WTC11 (cell line): ENCODE results near the gene AGAP1. TPM values are rescaled to one million over a fixed set of nuclear protein-coding genes. Genes with fewer than 3 reads are reported as not detected.
A peak's percentile ranks its signal among the peaks of the same experiment; 100 is the strongest.

ENCODE experiments used
- ATAC-seq: fragments of 200-7000 bp; cut with Tn5 transposase; 2 replicates; pipeline ENCODE4 v1.10.0; 2021; ENCODE audit warnings: mild to moderate bottlenecking, moderate library complexity
- CTCF ChIA-PET: fragments of 300-600 bp; sonication (Branson Sonifier 250); formaldehyde crosslinking; loops from one replicate; lab custom pipeline; 2021; ENCODE audit warnings: antibody characterized with exemption; lab: Charles Lee
- POLR2A ChIA-PET: fragments of 350-600 bp; sonication (Branson Sonifier 250); formaldehyde crosslinking; loops from one replicate; lab custom pipeline; 2021; ENCODE audit warnings: antibody characterized with exemption; lab: Charles Lee
- DNase-seq: peaks from one replicate; pipeline ENCODE4 v3.0.0; 2021; ENCODE audit warnings: low spot score
- H3K27ac Mint-ChIP-seq: 2 replicates; pipeline ENCODE4 v1.8.0; 2021; ENCODE audit warnings: mixed read lengths
- H3K27me3 Mint-ChIP-seq: 2 replicates; pipeline ENCODE4 v1.8.0; 2021; ENCODE audit warnings: low read depth, mild to moderate bottlenecking, moderate library complexity, mixed read lengths
- H3K36me3 Mint-ChIP-seq: 2 replicates; pipeline ENCODE4 v1.8.0; 2021; ENCODE audit warnings: mixed read lengths
- H3K4me1 Mint-ChIP-seq: 2 replicates; pipeline ENCODE4 v1.8.0; 2022; ENCODE audit warnings: mixed read lengths
- H3K4me3 Mint-ChIP-seq: 2 replicates; pipeline ENCODE4 v1.8.0; 2021; ENCODE audit warnings: mild to moderate bottlenecking, moderate library complexity, mixed read lengths
- H3K9me3 Mint-ChIP-seq: 2 replicates; pipeline ENCODE4 v1.8.0; 2021; ENCODE audit warnings: mixed read lengths
- AFF4 ChIP-seq: sonication (generic); formaldehyde crosslinking; IDR thresholded peaks from 2 replicates; pipeline ENCODE4 v1.8.1; 2023; ENCODE audit warnings: mild to moderate bottlenecking, missing genetic modification reagents, borderline replicate concordance
- ATF2 ChIP-seq: sonication (generic); formaldehyde crosslinking; IDR thresholded peaks from 2 replicates; pipeline ENCODE4 v1.8.1; 2022; ENCODE audit warnings: low read depth, missing genetic modification reagents, borderline replicate concordance
- CREM ChIP-seq: sonication (generic); formaldehyde crosslinking; IDR thresholded peaks from 2 replicates; pipeline ENCODE4 v1.8.1; 2022; ENCODE audit warnings: mild to moderate bottlenecking, missing genetic modification reagents, moderate library complexity
- E2F4 ChIP-seq: sonication (generic); formaldehyde crosslinking; IDR thresholded peaks from 2 replicates; pipeline ENCODE4 v1.8.1; 2022; ENCODE audit warnings: low read depth, mild to moderate bottlenecking, moderate library complexity, missing genetic modification reagents, borderline replicate concordance
- E2F5 ChIP-seq: sonication (generic); formaldehyde crosslinking; IDR thresholded peaks from 2 replicates; pipeline ENCODE4 v1.8.1; 2022; ENCODE audit warnings: mild to moderate bottlenecking, moderate library complexity, missing genetic modification reagents
- ESRRA ChIP-seq: sonication (generic); formaldehyde crosslinking; IDR thresholded peaks from 2 replicates; pipeline ENCODE4 v1.8.1; 2022; ENCODE audit warnings: mild to moderate bottlenecking, missing genetic modification reagents, borderline replicate concordance
- ETV6 ChIP-seq: sonication (generic); formaldehyde crosslinking; IDR thresholded peaks from 2 replicates; pipeline ENCODE4 v1.8.1; 2022; ENCODE audit warnings: mild to moderate bottlenecking, missing genetic modification reagents
- FOXP1 ChIP-seq: sonication (generic); formaldehyde crosslinking; IDR thresholded peaks from 2 replicates; pipeline ENCODE4 v1.8.0; 2022; ENCODE audit warnings: missing genetic modification reagents, mild to moderate bottlenecking, moderate library complexity, borderline replicate concordance
- GTF2I ChIP-seq: fragments of 250-450 bp; sonication (Bioruptor Pico); conservative IDR thresholded peaks from 2 replicates; pipeline ENCODE4 v1.4.0; 2021; ENCODE audit warnings: mild to moderate bottlenecking
- HMGXB4 ChIP-seq: sonication (generic); formaldehyde crosslinking; IDR thresholded peaks from 2 replicates; pipeline ENCODE4 v1.8.1; 2023; ENCODE audit warnings: mild to moderate bottlenecking, moderate library complexity, missing genetic modification reagents
- NFE2L1 ChIP-seq: sonication (generic); formaldehyde crosslinking; IDR thresholded peaks from 2 replicates; pipeline ENCODE4 v1.8.1; 2023; ENCODE audit warnings: missing genetic modification reagents
- NR1H2 ChIP-seq: sonication (generic); formaldehyde crosslinking; IDR thresholded peaks from 2 replicates; pipeline ENCODE4 v1.9.0; 2021; ENCODE audit warnings: mild to moderate bottlenecking, moderate library complexity, missing genetic modification reagents
- SMAD3 ChIP-seq: sonication (generic); formaldehyde crosslinking; IDR thresholded peaks from 2 replicates; pipeline ENCODE4 v1.8.0; 2022; ENCODE audit warnings: missing genetic modification reagents, mild to moderate bottlenecking, borderline replicate concordance
- SOX15 ChIP-seq: fragments of 250-450 bp; sonication (Bioruptor Pico); IDR thresholded peaks from 2 replicates; pipeline ENCODE4 v1.9.0; 2021; ENCODE audit warnings: mild to moderate bottlenecking
- TCF7 ChIP-seq: sonication (generic); formaldehyde crosslinking; IDR thresholded peaks from 2 replicates; pipeline ENCODE4 v1.8.0; 2022; ENCODE audit warnings: mild to moderate bottlenecking, low read depth, missing genetic modification reagents, moderate library complexity
- USF1 ChIP-seq: sonication (generic); formaldehyde crosslinking; IDR thresholded peaks from 2 replicates; pipeline ENCODE4 v1.8.0; 2022; ENCODE audit warnings: mild to moderate bottlenecking, missing genetic modification reagents
- ZNF396 ChIP-seq: fragments of 250-450 bp; sonication (Bioruptor Pico); IDR thresholded peaks from 2 replicates; pipeline ENCODE4 v1.8.0; 2021; ENCODE audit warnings: mild to moderate bottlenecking, moderate library complexity, borderline replicate concordance
- ZNF423 ChIP-seq: fragments of 250-450 bp; sonication (Bioruptor Pico); IDR thresholded peaks from 2 replicates; pipeline ENCODE4 v2.1.2; 2022; ENCODE audit warnings: mild to moderate bottlenecking, moderate library complexity
- total RNA-seq: library from RNA; stranded (reverse); gene quantifications from 3 replicates; pipeline ENCODE4 v1.2.3, GENCODE V29; 2021

The AGAP1 gene
- total RNA-seq, 1 experiment from 2014 or later: 49.3 TPM

- POLR2A ChIA-PET: interaction anchor here (0.6 to 1.5 kb wide), 2 partner anchors 11 to 414 kb away, joined by 3 to 4 read pairs; no protein-coding TSS in a partner anchor
- Mint-ChIP-seq H3K4me3 (peak overlapping the region; percentile 71), H3K27ac (no peak overlapping the region), H3K9me3 (no peaks in the 10 kb centered on the region)
- TF ChIP-seq E2F5: no peak
- no peak for TF ChIP-seq FOXP1 (CRISPR knock-in tag)
- no peak for TF ChIP-seq SMAD3 (CRISPR knock-in tag)
- TF ChIP-seq USF1 (CRISPR knock-in tag): no peak
- no peak for TF ChIP-seq HMGXB4
- TF ChIP-seq ESRRA (CRISPR knock-in tag): no peak
- TF ChIP-seq E2F4: no peak
- TF ChIP-seq, all 79 proteins: peak for 0
- ATAC-seq: no peak
- H3K36me3 Mint-ChIP-seq: peaks cover 6% of the 10 kb centered on the region
- H3K27me3 Mint-ChIP-seq: peaks cover 90% of the 10 kb centered on the region
- peak; percentile 47 for DNase-seq
- CTCF ChIA-PET: interaction anchor here (0.8 to 3.5 kb wide), 9 partner anchors 8 to 391 kb away, joined by 3 to 35 read pairs (median 5); no protein-coding TSS in a partner anchor
- peaks cover 69% of the 10 kb centered on the region for H3K4me1 Mint-ChIP-seq
Observed at GRCh38 chr2:236169741-236170589, 676.1 kb downstream of the AGAP1 start.

- CTCF ChIA-PET: interaction anchor here (0.8 to 3.5 kb wide), 7 partner anchors 8 to 391 kb away, joined by 3 to 11 read pairs (median 4); no protein-coding TSS in a partner anchor
- DNase-seq (no peak), ATAC-seq (no peak)
- peaks cover 3% of the 10 kb centered on the region; the same call in 1 of the 2 replicates for H3K36me3 Mint-ChIP-seq
- peaks cover 90% of the 10 kb centered on the region for H3K27me3 Mint-ChIP-seq
- POLR2A ChIA-PET: interaction anchor here (0.6 to 1.5 kb wide), 4 partner anchors 9 to 414 kb away, joined by 3 to 4 read pairs (median 3); no protein-coding TSS in a partner anchor
- no peaks in the 10 kb centered on the region for H3K9me3 Mint-ChIP-seq
- peak overlapping the region; percentile 71 for H3K4me3 Mint-ChIP-seq
- peaks cover 70% of the 10 kb centered on the region for H3K4me1 Mint-ChIP-seq
- no peak overlapping the region for H3K27ac Mint-ChIP-seq
- TF ChIP-seq ZNF396 (no peak), CREM (CRISPR knock-in tag) (no peak), ATF2 (CRISPR knock-in tag) (no peak), AFF4 (CRISPR knock-in tag) (no peak), GTF2I (CRISPR knock-in tag) (no peak), NR1H2 (CRISPR knock-in tag) (no peak), ZNF423 (no peak), SOX15 (CRISPR knock-in tag) (no peak), E2F5 (no peak), ETV6 (CRISPR knock-in tag) (no peak), TCF7 (CRISPR knock-in tag) (no peak), HMGXB4 (no peak), NFE2L1 (CRISPR knock-in tag) (no peak)
Observed at GRCh38 chr2:236170590-236171165, 676.8 kb downstream of the AGAP1 start.
